Testis (tissue), 3 donors: ENCODE measurements around the gene SPACDR. TPM values are rescaled to one million over a fixed set of nuclear protein-coding genes. Genes with fewer than 3 reads are reported as not detected.
A peak's percentile ranks its signal among the peaks of the same experiment; 100 is the strongest.
"Not testable (repeated sequence)": the region's sequence is repeated elsewhere in the genome, so short reads cannot be mapped to it uniquely, and the experiment has no call there.

ENCODE experiments used
- DNase-seq: peaks from one replicate; pipeline ENCODE4 v3.0.0-alpha.2; 2019
- H3K27ac ChIP-seq, 2 donors: fragments of 200-600 bp; sonication (generic); one replicate each; pipeline ENCODE4 v1.5.1; 2019
- H3K27me3 ChIP-seq: fragments of 200-600 bp; sonication (generic); one replicate; pipeline ENCODE4 v1.5.1; 2019
- H3K36me3 ChIP-seq: fragments of 200-600 bp; sonication (generic); one replicate; pipeline ENCODE4 v1.5.1; 2017; ENCODE audit warnings: low read depth; ENCODE audit errors: missing control alignments
- H3K4me1 ChIP-seq: fragments of 200-600 bp; sonication (generic); one replicate; pipeline ENCODE4 v1.5.1; 2019
- H3K4me3 ChIP-seq, 2 donors: fragments of 200-600 bp; sonication (generic); one replicate each; pipeline ENCODE4 v1.5.1; 2017 to 2019
- H3K9me3 ChIP-seq: fragments of 200-600 bp; sonication (generic); one replicate; pipeline ENCODE4 v1.5.1; 2017
- CTCF ChIP-seq, 3 experiments: fragments of 450-650 bp in 2 of 3; fragments of 200-600 bp in 1 of 3; sonication (generic) in 1 of 3; IDR thresholded peaks; one replicate each; pipeline ENCODE4 v1.5.1; 2016 to 2019; ENCODE audit warnings: antibody characterized with exemption in 3 of 3, mild to moderate bottlenecking in 2 of 3, moderate library complexity in 1 of 3
- POLR2A ChIP-seq: fragments of 450-650 bp; IDR thresholded peaks from one replicate; pipeline ENCODE4 v1.6.1; 2017; ENCODE audit warnings: antibody characterized with exemption, mild to moderate bottlenecking, moderate library complexity
- WGBS, 2 donors: methylation state at CpG; one replicate each; pipeline ENCODE4 v1.1.5; 2018; 5-methylcytosine and 5-hydroxymethylcytosine counted together
- intact Hi-C: fragments of 100-400 bp; cut with DNase I; formaldehyde crosslinking; loops from one replicate; pipeline ENCODE4 v1.15.1; 2023; ENCODE audit warnings: low total_unique reads
- polyA plus RNA-seq: library from polyadenylated mRNA; stranded (reverse); fragments of 350-450 nt; fragmentation: Illumina TruSeq; extraction: RNeasy Lipid Tissue Mini Kit (QIAGEN cat#74804); gene quantifications from one replicate; pipeline ENCODE4 v1.2.3, GENCODE V29; 2014; ENCODE audit warnings: low read depth, low replicate concordance; ENCODE audit not compliant: insufficient read depth
- total RNA-seq, 2 donors: library from RNA; depleted of rRNA; stranded (reverse); fragments of >200 nt; gene quantifications; one replicate each; pipeline ENCODE4 v1.2.3, GENCODE V29; 2016

SPACDR gene
- total and polyA plus RNA-seq, 3 donors from 2014 or later = 34.0 to 84.9 (median 45.8) TPM

GRCh38 chr7:100504887-100505611, 41.0 kb upstream of the SPACDR start:
- no peaks in the 10 kb centered on the region for H3K27me3 ChIP-seq
- intact Hi-C loops = no loop called here
- H3K4me1 ChIP-seq = peaks cover 12% of the 10 kb centered on the region
- DNase-seq = no peak
- TF ChIP-seq CTCF (IDR thresholded peaks at IDR 0.05) = no peak
- no peak for TF ChIP-seq POLR2A
- H3K4me3 ChIP-seq = no peak overlapping the region
- no peaks in the 10 kb centered on the region for H3K36me3 ChIP-seq
- WGBS, 2 donors = 93 to 97% methylated on average over 9 of the region's 9 CpGs
- no peaks in the 10 kb centered on the region for H3K9me3 ChIP-seq
- no peak overlapping the region for H3K27ac ChIP-seq

- H3K27ac ChIP-seq, H3K4me1 ChIP-seq, H3K36me3 ChIP-seq, DNase-seq, H3K4me3 ChIP-seq, H3K9me3 ChIP-seq, intact Hi-C loops, H3K27me3 ChIP-seq: not testable (repeated sequence)
- WGBS, 2 donors = 79 to 82% methylated on average over 3 of the region's 3 CpGs
Observed at GRCh38 chr7:100504031-100504430, 40.0 kb upstream of the SPACDR start.

- 95 to 97% methylated on average over 2 of the region's 2 CpGs for WGBS, 2 donors
- DNase-seq, H3K36me3 ChIP-seq, H3K27ac ChIP-seq, H3K4me3 ChIP-seq, H3K9me3 ChIP-seq, H3K27me3 ChIP-seq, H3K4me1 ChIP-seq, intact Hi-C loops: not testable (repeated sequence)
Observed at GRCh38 chr7:100500743-100501142, 36.7 kb upstream of the SPACDR start.

- no peaks in the 10 kb centered on the region for H3K27me3 ChIP-seq
- H3K9me3 ChIP-seq = no peaks in the 10 kb centered on the region
- intact Hi-C loops = no loop called here
- H3K4me1 ChIP-seq = peaks cover 5% of the 10 kb centered on the region
- H3K4me3 ChIP-seq = no peak overlapping the region
- no peak for TF ChIP-seq POLR2A
- no peak for TF ChIP-seq CTCF (IDR thresholded peaks at IDR 0.05)
- 79 to 86% methylated on average over 6 of the region's 6 CpGs for WGBS, 2 donors
- H3K27ac ChIP-seq = no peak overlapping the region
- H3K36me3 ChIP-seq = no peaks in the 10 kb centered on the region
- no peak for DNase-seq
Observed at GRCh38 chr7:100496509-100496908, 32.4 kb upstream of the SPACDR start.

GRCh38 chr7:100493476-100494264, 29.6 kb upstream of the SPACDR start:
- H3K36me3 ChIP-seq = no peaks in the 10 kb centered on the region
- intact Hi-C loops = no loop called here
- H3K27ac ChIP-seq = no peak overlapping the region
- H3K4me1 ChIP-seq = peaks cover 8% of the 10 kb centered on the region
- H3K9me3 ChIP-seq = no peaks in the 10 kb centered on the region
- DNase-seq = no peak
- WGBS, 2 donors = 20 to 31% methylated on average over 9 to 37 of the region's 56 CpGs
- H3K27me3 ChIP-seq = no peaks in the 10 kb centered on the region
- H3K4me3 ChIP-seq = peak overlapping the region in 1 of 2 donors; percentile 50
- TF ChIP-seq CTCF (IDR thresholded peaks at IDR 0.05) = no peak
- TF ChIP-seq POLR2A = no peak
